CD4-positive, alpha-beta T cell (primary cell): ENCODE measurements around the gene IGSF8. TPM values are rescaled to one million over a fixed set of nuclear protein-coding genes. Genes with fewer than 3 reads are reported as not detected.

ENCODE experiments used
- ATAC-seq: fragments of 200-7000 bp; cut with Tn5 transposase; one replicate; pipeline ENCODE4 v1.10.0; 2022; ENCODE audit warnings: mild to moderate bottlenecking; ENCODE audit not compliant: poor library complexity
- CTCF ChIA-PET: fragments of 350-600 bp; sonication (Branson Sonifier 250); formaldehyde crosslinking; loops from one replicate; lab custom pipeline; 2021; ENCODE audit warnings: antibody characterized with exemption, inconsistent platforms; lab: Charles Lee
- POLR2A ChIA-PET: fragments of 350-600 bp; sonication (Branson Sonifier 250); formaldehyde crosslinking; loops from one replicate; lab custom pipeline; 2021; ENCODE audit warnings: antibody characterized with exemption, inconsistent platforms; lab: Charles Lee
- DNase-seq, 14 experiments: peaks; one replicate each; pipeline ENCODE4 v3.0.0-alpha.2; 2013 to 2020; ENCODE audit warnings: mixed read lengths in 2 of 14
- H3K27ac ChIP-seq, 2 donors: one replicate each; pipeline versions ENCODE4 v1.5.1 to v1.7.0; 2013; ENCODE audit warnings: low read length in 2 of 2, low read depth in 1 of 2, mild to moderate bottlenecking in 1 of 2
- H3K27me3 ChIP-seq, 2 experiments: 1 replicate in 1 of 2; 2 replicates in 1 of 2; pipeline versions ENCODE4 v1.6.1 to v1.7.0; 2013; ENCODE audit warnings: low read length in 2 of 2, control low read depth in 1 of 2, mild to moderate bottlenecking in 1 of 2, moderate library complexity in 1 of 2; ENCODE audit not compliant: insufficient read depth in 2 of 2, control insufficient read depth in 1 of 2
- H3K36me3 ChIP-seq: one replicate; pipeline ENCODE4 v1.6.1; 2013; ENCODE audit warnings: low read length, control low read depth; ENCODE audit not compliant: insufficient read depth
- H3K4me1 ChIP-seq: one replicate; pipeline ENCODE4 v1.6.1; 2013; ENCODE audit warnings: low read length, control low read depth; ENCODE audit not compliant: insufficient read depth
- H3K4me3 ChIP-seq: one replicate; pipeline ENCODE4 v1.5.1; 2013; ENCODE audit warnings: mild to moderate bottlenecking, low read length, moderate library complexity
- H3K9me3 ChIP-seq, 2 experiments: 1 replicate in 1 of 2; 2 replicates in 1 of 2; pipeline versions ENCODE4 v1.6.1 to v1.7.0; 2013; ENCODE audit warnings: low read length in 2 of 2, mild to moderate bottlenecking in 2 of 2, control low read depth in 1 of 2, moderate library complexity in 1 of 2; ENCODE audit not compliant: control insufficient read depth in 1 of 2, insufficient read depth in 1 of 2
- H3K27ac Mint-ChIP-seq: one replicate; pipeline ENCODE4 v1.8.0; 2020; ENCODE audit warnings: mixed read lengths
- H3K27me3 Mint-ChIP-seq: one replicate; pipeline ENCODE4 v1.8.0; 2021; ENCODE audit warnings: mixed read lengths
- H3K36me3 Mint-ChIP-seq: one replicate; pipeline ENCODE4 v1.8.0; 2021; ENCODE audit warnings: low read depth, mixed read lengths
- H3K4me1 Mint-ChIP-seq: one replicate; pipeline ENCODE4 v1.8.0; 2021; ENCODE audit warnings: low read depth, mixed read lengths
- H3K4me3 Mint-ChIP-seq: one replicate; pipeline ENCODE4 v1.8.0; 2020; ENCODE audit warnings: mild to moderate bottlenecking, mixed read lengths
- H3K9me3 Mint-ChIP-seq: one replicate; pipeline ENCODE4 v1.8.0; 2020; ENCODE audit warnings: mixed read lengths
- CTCF ChIP-seq: fragments of 200-600 bp; IDR thresholded peaks from one replicate; pipeline ENCODE4 v1.8.0; 2022; ENCODE audit warnings: antibody characterized with exemption, mild to moderate bottlenecking
- intact Hi-C, 2 experiments: fragments of 100-400 bp; cut with DNase I in 1 of 2; cut with micrococcal nuclease in 1 of 2; formaldehyde crosslinking; loops; one replicate each; pipeline versions ENCODE4 v1.15.1 to v1.9.0; 2023 to 2025; cut with DNase I, micrococcal nuclease
- total RNA-seq, 174 experiments: library from RNA in 2 of 174; stranded (reverse) in 2 of 174; gene quantifications; one replicate each; pipeline ENCODE4 v1.2.3 and lab custom pipeline; 2021 to 2026

IGSF8 gene
- total RNA-seq, 2 experiments from 2014 or later, result 33.1 to 33.7 TPM

DNA sequence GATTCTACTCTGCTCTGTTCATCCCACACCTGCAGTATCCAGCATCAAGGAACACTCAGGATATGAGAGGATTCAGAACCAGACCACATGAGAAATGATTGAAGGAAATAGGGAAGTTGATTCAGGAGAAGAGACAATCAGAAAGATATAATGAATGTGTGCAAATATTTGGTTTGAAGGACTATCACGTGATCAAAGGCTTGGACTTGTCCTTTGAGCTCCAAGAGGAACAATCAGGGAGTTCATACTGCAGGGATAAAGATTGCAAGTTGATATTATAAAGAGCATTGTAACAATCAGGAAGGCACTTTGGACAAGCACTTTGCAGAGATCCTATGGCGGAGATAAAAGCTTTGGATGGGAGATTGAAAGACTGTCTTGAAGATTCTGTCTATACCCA lies 52.8 kb downstream of the IGSF8 start:
- ChIA-PET CTCF (interaction anchor here (1.0 to 2.7 kb wide), 3 partner anchors 8 to 40 kb away, joined by 5 to 21 read pairs (median 12); no protein-coding TSS in a partner anchor), POLR2A (no interaction called here)
- peaks cover 0 to 2% of the 10 kb centered on the region in 2 experiments for H3K27me3 ChIP-seq
- TF ChIP-seq CTCF, result no peak
- no peaks in the 10 kb centered on the region for H3K36me3 ChIP-seq
- no peaks in the 10 kb centered on the region for H3K36me3 Mint-ChIP-seq
- no peak overlapping the region for H3K27ac ChIP-seq
- H3K27me3 Mint-ChIP-seq, result peaks cover 28% of the 10 kb centered on the region
- DNase-seq, result no peak
- intact Hi-C loops, result loop anchor here (1.0 to 2.0 kb wide), 2 partner anchors 39 to 40 kb away; no protein-coding TSS in a partner anchor
- H3K9me3 Mint-ChIP-seq, result no peaks in the 10 kb centered on the region
- ATAC-seq, result no peak
- no peak overlapping the region for H3K4me3 ChIP-seq
- H3K27ac Mint-ChIP-seq, result no peak overlapping the region
- no peak overlapping the region for H3K4me3 Mint-ChIP-seq
- H3K4me1 Mint-ChIP-seq, result peaks cover 11% of the 10 kb centered on the region
- peaks cover 10% of the 10 kb centered on the region for H3K4me1 ChIP-seq
- no peaks in the 10 kb centered on the region for H3K9me3 ChIP-seq

- Mint-ChIP-seq H3K27ac (no peak overlapping the region), H3K4me3 (no peak overlapping the region), H3K36me3 (no peaks in the 10 kb centered on the region), H3K9me3 (no peaks in the 10 kb centered on the region), H3K4me1 (peaks cover 11% of the 10 kb centered on the region), H3K27me3 (peaks cover 28% of the 10 kb centered on the region)
- DNase-seq (no peak), ATAC-seq (no peak)
- Histone ChIP-seq H3K27me3 (peaks cover 0 to 2% of the 10 kb centered on the region in 2 experiments), H3K4me3 (no peak overlapping the region), H3K9me3 (no peaks in the 10 kb centered on the region), H3K4me1 (peaks cover 10% of the 10 kb centered on the region), H3K36me3 (no peaks in the 10 kb centered on the region), H3K27ac (no peak overlapping the region)
- intact Hi-C loops, result no loop called here
- ChIA-PET CTCF (interaction anchor here (1.0 kb wide), 1 partner anchor 12 kb away, joined by 3 read pairs; no protein-coding TSS in a partner anchor), POLR2A (interaction anchor here (1.6 kb wide), 1 partner anchor 12 kb away, joined by 5 read pairs; the partner anchor contains the start of gene PIGM)
- TF ChIP-seq CTCF, result no peak
Measured at GRCh38 chr1:160043543-160043942, 54.9 kb downstream of the IGSF8 start.

Other genes starting within 250 kb of the IGSF8 start
- gene VSIG8, start 236.0 kb downstream of the IGSF8 start, total RNA-seq, result not detected
- gene CFAP45, start 198.5 kb downstream of the IGSF8 start, total RNA-seq, result 1 to 10 TPM; 8.4 to 9.0 TPM
- 100 to 1,000 TPM; 301 to 311 TPM for gene TAGLN2, start 173.1 kb downstream of the IGSF8 start, total RNA-seq
- gene IGSF9, start 153.0 kb downstream of the IGSF8 start, total RNA-seq, result not detected
- gene SLAMF9, start 144.4 kb downstream of the IGSF8 start, total RNA-seq, result not detected
- 1 to 10 TPM; 2.1 to 2.2 TPM for gene PIGM, start 66.6 kb downstream of the IGSF8 start, total RNA-seq
- gene KCNJ10, start 28.5 kb downstream of the IGSF8 start, total RNA-seq, result not detected
- not detected for gene KCNJ9, start 17.1 kb downstream of the IGSF8 start, total RNA-seq
- not detected for gene ATP1A2, start 17.1 kb upstream of the IGSF8 start, total RNA-seq
- under 1 TPM in 1 of 2 experiments, not detected in 1; 0.22 TPM for gene ATP1A4, start 53.0 kb upstream of the IGSF8 start, total RNA-seq
- gene CASQ1, start 92.0 kb upstream of the IGSF8 start, total RNA-seq, result not detected
- 10 to 100 TPM in 1 of 2 experiments, 1 to 10 TPM in 1; 9.4 to 10.3 TPM for gene PEA15, start 106.8 kb upstream of the IGSF8 start, total RNA-seq
- 100 to 1,000 TPM; 151 to 154 TPM for gene DCAF8, start 163.9 kb upstream of the IGSF8 start, total RNA-seq
- 10 to 100 TPM; 32.0 to 33.4 TPM for gene PEX19, start 186.5 kb upstream of the IGSF8 start, total RNA-seq
- gene COPA, start 244.6 kb upstream of the IGSF8 start, total RNA-seq, result 100 to 1,000 TPM in 1 of 2 experiments, 10 to 100 TPM in 1; 95.0 to 107 TPM
- gene NCSTN, start 244.8 kb upstream of the IGSF8 start, total RNA-seq, result 10 to 100 TPM; 54.9 to 56.6 TPM